DMS53 treated with DMSO at 0.1 percent for 48 hours (cell line): ENCODE results near the gene TM2D1.

Experiments
- DNase-seq: peaks from one replicate; lab custom pipeline; 2025; ENCODE audit not compliant: unreplicated experiment; lab: John Stamatoyannopoulos, UW

The TM2D1 gene

DNA sequence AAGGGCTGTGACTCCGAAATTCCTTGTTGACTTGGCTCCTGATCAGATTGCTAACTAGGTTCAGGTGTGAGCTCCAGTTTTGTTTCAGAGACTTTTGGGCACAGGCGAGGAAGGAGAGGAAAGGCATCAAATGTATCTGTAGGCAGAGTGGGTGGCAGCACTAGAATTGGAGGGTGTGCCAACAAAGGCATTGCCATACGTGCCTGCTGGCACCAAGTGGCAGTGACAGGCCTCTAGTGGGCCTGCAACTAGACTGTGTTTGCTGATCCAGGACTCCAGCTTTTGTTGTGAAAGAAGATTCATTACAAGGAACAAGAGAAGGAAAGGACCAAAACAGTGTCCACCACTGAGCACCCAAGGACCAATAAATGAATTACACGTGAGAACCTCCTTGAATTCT, 79.5 kb downstream of the TM2D1 start:
- DNase-seq, result no peak

DNA sequence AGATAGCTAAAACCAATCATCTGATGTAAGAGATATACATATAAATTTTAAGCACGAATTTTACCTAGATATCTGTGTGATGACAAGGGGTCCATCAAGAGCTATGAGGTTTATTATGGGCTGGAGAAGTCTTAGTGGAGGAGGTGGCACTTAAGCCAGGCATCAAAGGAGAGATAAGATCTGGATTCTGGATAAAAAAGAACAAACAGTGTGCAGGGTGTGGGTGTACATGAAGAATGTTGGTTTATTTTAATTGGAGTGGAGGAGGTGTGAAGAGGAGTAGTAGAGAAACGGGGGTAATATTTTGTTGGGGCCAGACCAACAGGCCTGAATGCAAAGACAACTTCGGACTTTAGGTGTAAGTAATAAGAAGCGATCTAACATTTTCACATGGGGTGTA, 80.6 kb downstream of the TM2D1 start:
- no peak for DNase-seq

DNA sequence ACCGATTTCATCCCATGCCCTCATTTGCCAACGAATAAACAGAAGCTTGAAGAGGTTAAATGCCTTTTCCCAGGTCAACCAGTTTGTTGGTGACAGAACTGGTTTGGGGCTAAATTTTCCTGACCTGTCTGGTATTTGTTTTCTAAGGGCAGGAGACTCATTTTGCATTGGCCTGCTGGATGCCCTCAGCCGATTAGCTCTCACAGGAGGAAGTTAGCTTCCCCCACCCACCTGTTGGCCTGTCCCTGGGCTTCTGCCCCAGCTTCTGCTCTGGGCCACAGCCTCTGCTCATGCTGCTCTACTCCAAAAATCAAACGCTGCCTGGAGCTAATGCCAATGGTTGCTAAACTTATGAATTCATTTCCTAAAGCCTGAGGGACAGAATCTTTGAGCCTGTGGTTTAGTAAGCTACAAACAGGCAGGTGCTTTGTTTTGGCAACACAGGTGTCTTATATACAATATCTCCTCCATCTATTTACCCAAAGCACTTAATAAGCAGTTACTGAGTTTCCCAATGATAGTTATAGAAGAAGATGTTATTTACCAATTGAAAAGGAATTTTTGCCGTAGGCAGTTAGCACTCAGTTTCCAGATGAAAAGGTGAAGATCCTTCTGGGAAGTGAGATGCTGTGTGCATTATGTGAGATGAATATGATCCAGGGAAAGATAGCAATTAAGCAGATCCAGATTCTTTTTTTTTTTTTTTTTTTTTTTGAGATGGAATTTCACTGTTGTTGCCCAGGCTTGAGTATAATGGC, 82.3 kb downstream of the TM2D1 start:
- DNase-seq, result no peak

DNA sequence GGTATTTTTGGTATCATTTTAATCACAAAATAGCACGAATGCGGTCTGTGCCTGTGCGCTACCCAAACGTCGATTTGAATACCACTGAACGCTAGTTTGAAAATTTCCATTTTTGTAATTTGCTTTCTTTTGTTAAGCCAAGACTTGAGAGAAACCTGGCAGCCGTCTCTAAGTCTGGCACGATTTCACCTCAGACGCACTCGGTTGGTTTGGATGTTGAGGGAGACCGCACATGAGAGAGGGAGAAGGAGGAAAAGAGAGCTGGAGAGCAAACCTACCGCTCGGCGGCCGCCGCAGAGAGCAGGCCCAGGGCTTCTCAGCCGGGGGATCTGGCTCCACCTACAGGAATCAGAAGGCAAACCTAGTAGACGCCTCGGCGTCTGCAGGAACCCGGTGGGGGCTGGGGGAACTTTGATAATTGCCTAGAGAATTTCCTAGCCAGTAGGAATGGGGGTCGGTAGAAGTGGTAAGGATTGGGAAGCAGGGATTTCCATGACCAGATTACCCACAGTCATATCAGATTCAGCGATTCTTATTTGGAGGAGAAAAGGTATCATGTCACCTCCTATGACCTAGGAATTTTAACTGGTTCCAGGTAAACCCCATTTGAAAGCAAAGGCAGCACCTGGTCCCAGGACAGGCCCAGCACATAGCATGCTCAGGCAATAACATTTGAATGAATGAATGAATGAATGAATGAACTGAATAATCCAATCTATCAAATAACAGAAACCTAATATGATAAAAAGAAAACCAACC, 83.2 kb downstream of the TM2D1 start:
- peak; percentile 66 for DNase-seq

DNA sequence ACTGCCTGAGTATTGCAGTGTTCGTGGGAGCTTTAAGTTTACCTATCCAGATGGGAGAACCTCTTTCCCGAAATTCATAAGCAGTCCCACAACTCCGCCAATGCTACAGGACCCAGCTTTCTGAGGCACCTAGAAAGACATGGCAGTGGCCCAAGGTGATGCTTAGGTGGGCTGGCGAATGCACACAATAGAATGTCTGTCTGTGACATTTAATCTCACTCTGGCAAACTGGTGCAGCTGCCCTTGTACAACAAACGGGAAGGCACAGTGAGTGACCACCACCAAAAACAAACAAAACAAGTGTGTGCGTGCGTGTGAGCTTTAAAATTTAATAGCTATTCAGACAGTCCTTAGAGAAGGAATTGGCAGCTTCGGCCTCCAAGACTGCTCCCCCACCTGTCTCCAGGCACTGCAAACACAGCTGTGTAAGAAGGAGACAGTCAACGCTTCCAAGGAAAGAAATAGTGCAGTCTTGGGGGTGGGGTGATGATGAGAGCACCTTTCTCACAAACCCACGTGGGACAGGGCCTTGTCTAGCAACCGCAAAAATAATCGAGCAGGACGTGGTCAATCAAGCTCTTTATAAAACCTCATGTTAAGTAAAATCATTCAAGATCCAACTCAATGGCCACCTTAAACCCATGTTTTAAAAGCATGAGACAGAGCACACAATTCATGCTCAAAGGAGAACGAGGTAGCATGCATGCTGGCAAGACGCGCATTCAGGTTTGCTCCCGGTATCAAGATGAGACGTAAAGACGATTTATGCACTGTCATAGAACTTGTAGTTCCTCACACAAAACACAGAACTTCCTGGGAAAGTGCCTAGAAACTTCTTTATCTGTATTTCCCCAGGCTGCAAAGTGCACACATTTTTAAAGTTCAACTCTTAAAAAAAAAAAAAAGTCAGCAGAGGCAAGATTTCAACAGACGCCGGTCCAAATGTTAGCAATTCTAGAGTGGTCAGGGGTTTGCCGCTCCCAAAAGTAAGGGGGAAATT, 84.1 kb downstream of the TM2D1 start:
- no peak for DNase-seq

DNA sequence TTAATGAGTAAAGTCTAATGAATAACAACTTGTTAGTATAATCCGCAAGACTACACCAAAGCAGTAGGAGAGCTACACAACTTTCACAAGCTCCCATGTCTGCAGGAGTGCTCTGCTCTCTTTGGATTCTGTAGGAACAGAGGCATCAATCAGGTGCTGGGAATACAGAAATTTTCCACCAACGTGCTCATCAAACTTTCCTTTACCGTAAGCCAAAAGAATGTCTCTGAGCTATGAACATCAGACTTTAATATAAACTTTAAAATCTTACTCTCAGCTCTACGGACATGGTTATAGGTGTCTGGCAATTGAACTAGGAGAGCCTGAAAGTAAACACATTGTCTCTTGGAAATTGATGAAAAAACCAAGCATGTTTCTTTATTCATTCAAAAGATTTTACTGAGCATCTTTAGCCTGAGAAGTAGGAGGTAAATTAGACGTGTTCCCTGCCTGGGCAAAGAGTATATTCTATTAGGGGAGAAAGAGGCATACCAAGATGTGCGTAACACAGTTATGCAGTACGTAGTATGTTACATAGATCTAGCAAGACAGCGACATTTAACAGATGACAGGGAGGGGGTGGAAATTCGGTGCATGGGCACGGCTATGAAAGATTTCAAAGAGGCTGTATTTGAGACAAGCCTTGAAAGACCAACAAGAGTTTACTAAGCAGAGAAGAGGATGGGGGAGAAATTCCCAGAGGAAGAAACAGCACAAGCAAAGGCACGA, 85.2 kb downstream of the TM2D1 start:
- DNase-seq, result no peak

DNA sequence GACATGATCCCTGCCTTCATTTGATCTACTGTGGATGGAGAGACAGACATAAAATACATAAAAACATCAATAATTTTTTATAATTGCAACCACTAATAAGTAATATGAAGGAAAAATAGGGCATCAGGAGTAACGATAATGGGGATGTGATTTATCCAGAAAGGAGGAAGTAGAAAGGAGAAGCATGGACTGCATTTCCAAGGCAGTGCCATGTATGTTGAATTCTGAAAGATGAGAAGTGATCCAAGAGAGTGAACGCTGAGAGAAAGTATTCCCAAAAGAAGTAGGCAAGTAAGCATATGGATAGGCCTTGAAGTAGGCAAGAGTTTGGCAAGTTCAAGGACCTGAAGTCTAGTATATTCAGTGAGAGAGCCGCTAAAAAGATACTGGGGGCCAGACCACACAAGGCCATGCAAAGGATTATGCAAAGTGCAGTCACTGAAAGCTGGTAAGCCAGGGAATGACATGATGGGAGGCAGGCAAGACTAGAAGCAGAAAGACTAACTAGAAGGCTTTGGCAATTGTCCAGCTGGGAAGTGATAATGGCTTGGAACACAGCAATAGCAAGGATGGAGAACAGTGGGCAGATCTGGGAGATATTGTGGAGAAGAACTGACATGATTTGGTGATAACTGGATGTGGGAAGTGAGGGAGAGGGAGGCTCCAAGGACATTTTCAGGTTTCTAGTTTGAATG, 85.9 kb downstream of the TM2D1 start:
- DNase-seq, result no peak

DNA sequence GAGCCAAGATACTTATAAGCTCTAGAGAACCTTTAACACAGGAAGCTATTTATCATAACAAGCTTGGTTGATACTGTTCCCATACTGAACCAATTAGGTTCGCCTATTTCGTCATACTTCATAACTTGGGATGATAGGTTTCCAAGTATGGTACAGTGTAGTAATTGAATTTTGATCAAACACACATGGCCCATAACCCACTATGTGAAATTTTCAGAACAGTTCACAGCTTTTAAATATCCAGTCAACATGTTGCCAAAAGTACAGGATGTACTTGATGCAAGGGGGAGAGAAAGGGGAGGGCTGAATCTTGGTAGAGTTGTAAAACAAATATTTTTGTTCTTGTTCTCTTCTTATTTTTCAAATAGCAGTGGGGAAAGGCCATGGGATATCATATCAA, 86.6 kb downstream of the TM2D1 start:
- no peak for DNase-seq

DNA sequence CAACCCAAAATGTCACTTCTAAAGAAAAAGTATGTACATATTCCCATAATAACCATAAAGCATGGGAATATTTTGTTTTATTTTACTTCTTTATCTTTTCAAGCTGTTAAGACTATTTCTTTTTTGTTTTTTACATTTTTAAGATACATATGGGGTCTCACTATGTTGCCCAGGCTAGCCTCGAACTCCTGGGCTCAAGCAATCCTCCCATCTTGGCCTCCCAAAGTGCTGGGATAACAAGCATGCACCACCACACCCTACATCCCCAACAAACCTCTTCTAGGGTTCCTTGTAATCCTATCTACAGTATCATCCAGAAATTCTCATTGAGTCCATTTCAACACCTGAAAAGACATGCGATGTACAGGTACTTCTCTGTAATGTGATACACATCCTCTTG, 87.5 kb downstream of the TM2D1 start:
- no peak for DNase-seq

DNA sequence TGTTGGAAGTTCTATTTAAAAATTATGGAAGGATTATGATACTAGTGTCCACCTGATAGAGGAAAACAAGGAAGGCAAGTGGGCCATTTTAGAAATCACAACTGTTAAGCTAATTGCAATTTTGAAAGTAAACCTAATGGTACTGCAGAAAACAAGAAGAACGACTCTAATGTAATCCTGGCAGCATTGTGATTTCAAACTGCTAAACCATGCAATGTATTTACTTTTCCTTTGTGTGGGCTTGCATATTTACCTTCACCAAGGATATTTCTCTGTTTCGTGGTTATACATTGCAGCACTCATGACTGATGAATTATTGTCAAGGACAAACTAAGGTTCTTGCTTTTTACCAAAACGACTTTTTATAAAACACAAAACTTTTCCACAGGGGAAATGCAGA, 88.1 kb downstream of the TM2D1 start:
- no peak for DNase-seq

DNA sequence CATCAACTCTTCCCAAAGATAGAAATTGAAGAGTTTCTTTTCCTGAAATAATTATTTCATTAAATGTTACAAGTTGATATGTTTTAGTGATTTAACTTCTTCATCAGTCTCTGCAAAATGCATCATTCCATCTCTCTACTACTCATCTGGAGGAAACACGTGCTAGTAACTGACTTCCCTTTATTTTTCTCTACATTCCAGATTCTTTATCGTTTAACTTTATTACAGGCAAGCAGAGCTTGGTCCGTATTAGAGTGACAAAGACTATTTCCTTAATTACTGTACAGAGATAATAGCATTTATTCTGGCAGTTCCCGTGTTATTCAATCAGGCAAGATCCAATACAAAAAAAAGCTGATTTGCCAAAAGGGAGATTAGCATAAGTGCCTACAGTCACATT, 88.6 kb downstream of the TM2D1 start:
- DNase-seq, result no peak

DNA sequence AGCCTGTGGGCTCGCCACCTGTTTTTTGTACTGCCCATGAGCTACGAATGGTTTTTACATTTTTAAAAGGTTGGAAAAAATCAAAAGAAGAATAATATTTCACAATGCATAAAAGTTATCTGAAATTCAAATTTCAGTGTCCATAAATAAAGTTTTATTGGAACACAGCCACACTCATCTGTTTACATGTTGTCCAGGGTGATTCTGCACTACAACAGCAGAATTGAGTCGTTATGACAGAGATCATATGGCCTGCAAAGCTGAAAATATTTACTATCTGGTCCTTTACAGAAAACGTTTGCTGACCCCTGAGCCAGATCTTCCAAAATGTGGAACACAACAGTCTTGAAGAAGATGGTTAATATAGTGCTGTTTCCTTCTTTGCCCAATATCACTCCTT, 89.4 kb downstream of the TM2D1 start:
- no peak for DNase-seq

DNA sequence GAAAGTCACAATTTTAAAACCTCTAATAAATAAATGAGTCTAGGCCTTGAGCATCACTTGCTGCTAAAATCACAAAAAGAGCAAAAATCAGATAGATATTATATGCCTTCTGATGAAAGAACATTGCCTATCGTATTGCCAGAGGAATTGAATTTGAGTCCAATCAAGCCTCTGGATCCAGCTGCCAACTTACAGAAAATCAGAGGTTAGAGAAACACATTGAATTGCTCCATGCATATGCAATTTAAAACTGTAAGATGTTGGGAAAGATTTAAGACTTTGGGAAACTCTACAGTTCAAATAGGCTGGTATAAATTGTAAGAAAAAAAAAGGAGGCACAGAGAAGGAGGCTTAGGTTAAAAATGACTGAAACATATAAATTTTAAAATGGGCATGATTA, 93.5 kb downstream of the TM2D1 start:
- DNase-seq, result no peak
